GM12865 (cell line): ENCODE measurements around the gene MCF2L.

Source experiments
- DNase-seq: peaks from one replicate; pipeline ENCODE4 v3.0.0; 2010; ENCODE audit warnings: low read depth
- H3K4me3 ChIP-seq: 2 replicates; pipeline ENCODE4 v1.5.1; 2011; ENCODE audit warnings: mild to moderate bottlenecking, low read depth, low read length, control low read depth
- TF ChIP-seq, protein P1 (sequence below): IDR thresholded peaks from 2 replicates; pipeline ENCODE4 v1.5.1; 2011; ENCODE audit warnings: low read length, control low read depth, low read depth, inconsistent platforms; ENCODE audit not compliant: insufficient read depth; ENCODE audit errors: missing control alignments

The MCF2L gene

GRCh38 chr13:113069861-113070805, 101.1 kb downstream of the MCF2L start:
- H3K4me3 ChIP-seq, result no peak overlapping the region
- TF ChIP-seq, protein P1, sequence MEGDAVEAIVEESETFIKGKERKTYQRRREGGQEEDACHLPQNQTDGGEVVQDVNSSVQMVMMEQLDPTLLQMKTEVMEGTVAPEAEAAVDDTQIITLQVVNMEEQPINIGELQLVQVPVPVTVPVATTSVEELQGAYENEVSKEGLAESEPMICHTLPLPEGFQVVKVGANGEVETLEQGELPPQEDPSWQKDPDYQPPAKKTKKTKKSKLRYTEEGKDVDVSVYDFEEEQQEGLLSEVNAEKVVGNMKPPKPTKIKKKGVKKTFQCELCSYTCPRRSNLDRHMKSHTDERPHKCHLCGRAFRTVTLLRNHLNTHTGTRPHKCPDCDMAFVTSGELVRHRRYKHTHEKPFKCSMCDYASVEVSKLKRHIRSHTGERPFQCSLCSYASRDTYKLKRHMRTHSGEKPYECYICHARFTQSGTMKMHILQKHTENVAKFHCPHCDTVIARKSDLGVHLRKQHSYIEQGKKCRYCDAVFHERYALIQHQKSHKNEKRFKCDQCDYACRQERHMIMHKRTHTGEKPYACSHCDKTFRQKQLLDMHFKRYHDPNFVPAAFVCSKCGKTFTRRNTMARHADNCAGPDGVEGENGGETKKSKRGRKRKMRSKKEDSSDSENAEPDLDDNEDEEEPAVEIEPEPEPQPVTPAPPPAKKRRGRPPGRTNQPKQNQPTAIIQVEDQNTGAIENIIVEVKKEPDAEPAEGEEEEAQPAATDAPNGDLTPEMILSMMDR, result no peak
- no peak for DNase-seq

- DNase-seq, result no peak
- TF ChIP-seq, protein P1, result no peak
- no peak overlapping the region for H3K4me3 ChIP-seq
Observed at GRCh38 chr13:113070855-113071254, 101.8 kb downstream of the MCF2L start.

- no peak overlapping the region for H3K4me3 ChIP-seq
- TF ChIP-seq, protein P1, result no peak
- DNase-seq, result no peak
Observed at GRCh38 chr13:113072376-113072775, 103.4 kb downstream of the MCF2L start.

DNA sequence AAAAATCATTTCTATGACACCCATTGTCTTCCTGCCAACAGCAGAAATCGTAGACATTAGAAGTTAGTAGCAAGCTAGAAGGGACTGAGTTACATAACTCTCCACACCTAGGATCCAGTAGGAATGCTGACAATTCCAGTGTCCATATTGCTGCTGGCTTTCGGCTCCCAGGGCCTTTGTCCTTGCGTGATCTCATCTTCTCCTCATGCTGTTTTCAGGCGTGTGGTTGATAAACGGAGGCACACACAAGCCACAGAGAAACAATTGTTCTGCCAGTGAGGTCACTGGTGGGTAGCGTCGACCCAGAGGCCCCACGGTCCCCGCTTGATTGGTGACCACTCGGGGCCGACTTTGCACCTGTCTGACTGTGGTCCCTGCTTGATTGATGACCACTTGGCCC, 104.9 kb downstream of the MCF2L start:
- TF ChIP-seq, protein P1, result no peak
- no peak for DNase-seq
- H3K4me3 ChIP-seq, result no peak overlapping the region

GRCh38 chr13:113074401-113074800, 105.4 kb downstream of the MCF2L start:
- TF ChIP-seq, protein P1, result no peak
- H3K4me3 ChIP-seq, result no peak overlapping the region
- DNase-seq, result no peak

DNA sequence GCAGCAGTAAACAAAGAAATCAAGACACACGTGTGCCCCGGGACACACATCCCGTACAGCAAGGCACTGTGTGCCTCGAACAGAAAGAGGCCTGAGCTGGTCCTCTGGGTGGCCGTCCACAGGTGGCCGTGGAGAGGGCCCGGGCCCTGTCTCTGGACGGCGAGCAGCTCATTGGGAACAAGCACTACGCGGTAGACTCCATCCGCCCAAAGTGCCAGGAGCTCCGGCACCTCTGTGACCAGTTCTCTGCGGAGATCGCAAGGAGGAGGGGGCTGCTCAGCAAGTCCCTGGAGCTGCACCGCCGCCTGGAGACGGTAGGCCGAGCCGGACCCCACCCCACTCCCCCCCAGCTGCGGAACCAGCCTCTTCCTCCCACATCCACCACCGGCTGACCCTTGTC, 105.9 kb downstream of the MCF2L start:
- TF ChIP-seq, protein P1, result no peak
- no peak overlapping the region for H3K4me3 ChIP-seq
- DNase-seq, result no peak
